HG03460 (cell line): Measurements from ENCODE around the gene TDO2.
"Not testable (repeated sequence)": the region's sequence is repeated elsewhere in the genome, so short reads cannot be mapped to it uniquely, and the experiment has no call there.

ENCODE experiments used
- ATAC-seq: cut with Tn5 transposase; IDR thresholded peaks from one replicate; pipeline ENCODE4 v1.9.1; 2021; ENCODE audit not compliant: unreplicated experiment

TDO2 gene

DNA sequence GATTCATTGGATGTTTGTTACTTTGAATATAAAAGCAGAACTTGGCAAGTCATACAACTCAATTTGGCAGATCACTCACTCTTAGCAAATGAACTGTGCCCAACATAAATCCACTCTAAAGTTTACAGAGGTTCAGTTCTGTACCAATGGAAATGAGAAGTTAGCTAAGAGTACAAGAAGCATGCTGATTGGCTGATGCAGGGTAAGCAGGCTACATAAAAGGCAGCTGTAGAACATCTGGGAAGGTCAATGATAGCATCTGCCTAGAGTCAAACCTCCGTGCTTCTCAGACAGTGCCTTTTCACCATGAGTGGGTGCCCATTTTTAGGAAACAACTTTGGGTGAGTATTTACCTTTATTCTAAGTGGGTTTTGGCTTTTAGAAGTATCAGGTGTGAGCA, at the start of gene TDO2:
Gene TDO2, plus strand, starts transcription at position 244 of the 400 bp plus-strand sequence. Its CDS starts 63 bp downstream, at position 307.
- no peak for ATAC-seq

DNA sequence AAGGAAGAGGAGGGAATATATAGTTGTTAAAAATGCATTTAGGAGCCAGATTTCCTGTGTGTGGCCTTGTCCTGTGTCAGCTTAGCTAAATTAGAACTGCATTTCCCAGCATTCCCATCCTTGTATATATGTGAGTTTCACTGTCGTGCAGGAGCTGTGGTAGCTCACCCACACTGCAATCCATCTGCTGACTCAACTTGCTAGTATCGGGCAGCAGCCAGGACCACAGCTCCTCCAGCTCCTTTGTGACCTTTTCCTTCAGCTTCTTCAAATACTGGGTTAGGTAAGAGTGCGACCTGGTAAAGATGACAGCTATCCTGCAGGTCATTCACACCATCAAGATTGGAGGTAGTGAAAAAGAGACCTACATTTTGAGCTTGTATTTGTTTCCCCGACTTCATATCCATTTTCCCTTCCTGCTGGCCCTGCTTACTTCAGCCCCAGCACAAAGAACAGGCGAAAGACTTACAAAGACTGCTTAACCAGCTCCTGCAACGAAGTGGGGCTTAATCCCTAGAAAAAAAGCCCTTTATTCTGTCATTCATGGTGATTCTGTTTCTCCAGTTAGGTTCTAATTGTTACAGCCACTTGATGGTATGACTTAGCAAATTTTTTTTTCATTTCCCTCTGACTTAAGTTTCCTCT, 48.8 kb upstream of the TDO2 start:
- ATAC-seq, result no peak

- no peak for ATAC-seq
Measured at GRCh38 chr4:155855897-155856296, 47.6 kb upstream of the TDO2 start.

- no peak for ATAC-seq
Measured at GRCh38 chr4:155866177-155866576, 37.3 kb upstream of the TDO2 start, which contains the start of gene ASIC5. ASIC5 (minus strand) TSS chr4:155866277; CDS start chr4:155866226, 51 bp downstream.

- no peak for ATAC-seq
Measured at GRCh38 chr4:155875878-155876277, 27.6 kb upstream of the TDO2 start.

DNA sequence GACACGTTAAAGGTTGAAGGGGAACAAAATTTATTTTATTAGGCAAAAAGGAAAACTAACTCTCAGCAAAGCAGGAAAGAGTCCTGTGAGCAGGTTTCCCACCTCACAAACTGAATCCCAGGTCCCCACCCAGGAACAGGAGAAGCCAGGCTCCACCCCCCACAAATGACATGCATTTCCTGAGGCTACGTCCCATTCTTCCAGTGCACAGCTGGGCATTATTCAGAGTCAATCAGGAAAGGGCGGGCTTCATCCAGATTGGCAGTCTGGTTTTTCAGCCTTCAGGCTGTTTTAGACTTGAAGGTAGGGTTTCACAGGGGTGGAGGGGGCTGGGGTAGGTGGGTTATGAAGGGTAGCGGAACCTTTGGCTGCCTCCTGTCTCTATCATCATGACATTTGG, 25.5 kb upstream of the TDO2 start:
- no peak for ATAC-seq

DNA sequence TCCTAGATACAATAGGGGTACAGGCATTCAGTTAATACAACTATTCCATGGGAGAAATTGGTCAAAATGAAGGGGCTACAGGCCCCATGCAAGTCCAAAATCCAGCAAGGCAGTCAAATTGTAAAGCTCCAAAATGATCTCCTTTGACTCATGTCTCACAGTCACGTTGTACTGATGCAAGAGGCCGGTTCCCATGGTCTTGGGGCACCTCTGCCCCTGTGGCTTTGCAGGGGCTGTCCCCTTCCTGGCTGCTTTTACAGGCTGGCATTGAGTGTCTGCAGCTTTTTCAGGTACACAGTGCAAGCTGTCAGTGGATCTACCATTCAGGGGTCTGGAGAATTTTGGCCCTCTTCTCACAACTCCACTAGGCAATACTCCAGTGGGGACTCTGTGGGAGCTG, 24.9 kb upstream of the TDO2 start:
- ATAC-seq, result no peak

DNA sequence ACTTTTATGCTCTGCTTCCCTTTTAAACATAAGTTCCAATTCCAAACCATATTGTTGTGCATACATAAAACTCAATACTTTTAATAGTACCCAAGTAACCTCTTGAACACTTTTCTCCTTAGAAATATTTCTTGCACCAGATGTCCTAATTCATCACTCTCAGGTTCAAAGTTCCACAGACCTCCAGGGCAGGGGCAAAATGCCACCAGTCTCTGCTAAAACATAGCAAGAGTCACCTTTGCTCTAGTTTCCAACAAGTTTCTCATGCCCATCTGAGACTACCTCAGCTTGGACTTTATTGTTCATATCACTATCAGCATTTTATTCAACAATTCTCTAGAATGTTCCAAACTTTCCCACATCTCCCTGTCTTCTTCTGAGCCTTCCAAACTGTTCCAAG, 23.7 kb upstream of the TDO2 start:
- no peak for ATAC-seq

GRCh38 chr4:155881555-155881954, 21.9 kb upstream of the TDO2 start:
- ATAC-seq, result no peak

GRCh38 chr4:155883895-155884294, 19.6 kb upstream of the TDO2 start:
- ATAC-seq, result no peak

DNA sequence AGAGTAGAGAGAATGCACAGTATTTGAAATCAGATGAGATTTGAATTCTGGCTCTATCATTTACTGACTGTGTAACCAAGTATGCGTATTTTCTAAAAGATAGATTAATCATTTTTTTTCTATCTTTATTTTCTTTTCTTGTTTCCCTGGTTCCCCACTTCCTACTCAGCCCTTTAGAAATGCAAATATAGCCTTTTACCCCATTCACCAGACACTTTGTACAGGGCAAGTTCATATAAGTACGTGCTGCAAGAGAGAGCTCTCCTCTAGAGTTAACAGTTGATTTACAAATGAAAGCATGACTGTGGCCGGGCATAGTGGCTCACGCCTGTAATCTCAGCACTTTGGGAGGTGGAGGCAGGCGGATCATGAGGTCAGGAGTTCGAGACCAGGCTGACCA, 17.8 kb upstream of the TDO2 start:
- ATAC-seq, result no peak

DNA sequence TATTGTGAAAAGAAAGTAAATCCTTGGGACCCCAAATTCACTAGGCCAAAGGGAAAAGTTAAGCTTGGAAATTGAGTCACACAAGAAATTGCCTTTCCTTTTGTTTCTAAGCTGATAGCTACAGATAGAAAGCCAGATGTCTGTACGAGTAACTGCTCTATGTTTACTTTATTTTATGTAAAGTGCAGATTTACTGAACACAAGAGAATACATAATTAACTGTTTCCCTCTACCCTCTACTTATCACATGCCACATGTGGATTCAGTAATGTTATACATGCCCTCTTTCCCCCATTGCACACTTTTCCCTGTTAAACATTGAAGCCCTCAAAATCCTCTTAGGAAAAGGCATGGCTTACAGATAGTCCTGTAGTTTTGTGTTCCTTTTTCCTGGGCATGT, 16.5 kb upstream of the TDO2 start:
- no peak for ATAC-seq

- no peak for ATAC-seq
Measured at GRCh38 chr4:155887847-155888570, 15.5 kb upstream of the TDO2 start.

- peak; percentile 97 for ATAC-seq
Measured at GRCh38 chr4:155889031-155889793, 14.3 kb upstream of the TDO2 start.

DNA sequence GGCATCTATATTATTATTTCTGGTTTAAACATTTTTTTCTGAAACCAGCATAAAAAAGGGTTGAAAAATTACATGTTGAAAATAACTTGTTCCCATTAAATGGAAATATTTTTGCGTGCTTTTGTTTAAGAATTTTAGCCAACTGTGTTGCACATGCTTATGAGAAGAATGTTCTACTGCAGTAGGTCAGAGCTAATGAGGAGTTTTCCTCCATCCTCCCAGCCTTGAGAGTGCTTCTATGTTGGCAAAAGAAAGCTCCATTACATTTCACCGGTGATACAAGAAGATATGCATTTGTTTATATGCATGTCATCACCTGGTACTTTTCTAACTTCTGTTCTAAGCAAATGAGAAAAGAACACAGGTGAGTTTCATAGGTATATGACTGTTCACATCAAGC, 13.6 kb upstream of the TDO2 start:
- ATAC-seq, result no peak

- no peak for ATAC-seq
Measured at GRCh38 chr4:155891058-155891457, 12.4 kb upstream of the TDO2 start.

DNA sequence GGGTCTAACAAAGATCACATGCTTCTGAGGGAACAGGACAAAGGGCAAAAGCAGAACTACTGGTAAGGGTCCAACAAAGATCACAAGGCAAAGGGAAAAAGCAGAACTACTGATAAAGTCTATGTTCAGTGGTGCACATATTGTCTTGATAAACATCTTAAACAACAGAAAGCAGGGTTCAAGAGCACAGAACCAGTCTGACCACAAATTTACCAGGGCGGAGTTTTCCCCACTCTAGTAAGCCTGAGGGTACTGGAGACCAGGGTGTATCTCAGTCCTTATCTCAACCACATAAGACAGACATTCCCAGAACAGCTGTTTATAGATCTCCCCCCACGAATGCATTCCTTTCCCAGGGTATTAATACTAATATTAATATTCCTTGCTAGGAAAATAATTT, 5.1 kb upstream of the TDO2 start:
- not testable (repeated sequence) for ATAC-seq

- ATAC-seq, result no peak
Measured at GRCh38 chr4:155899891-155900290, 3.6 kb upstream of the TDO2 start.

DNA sequence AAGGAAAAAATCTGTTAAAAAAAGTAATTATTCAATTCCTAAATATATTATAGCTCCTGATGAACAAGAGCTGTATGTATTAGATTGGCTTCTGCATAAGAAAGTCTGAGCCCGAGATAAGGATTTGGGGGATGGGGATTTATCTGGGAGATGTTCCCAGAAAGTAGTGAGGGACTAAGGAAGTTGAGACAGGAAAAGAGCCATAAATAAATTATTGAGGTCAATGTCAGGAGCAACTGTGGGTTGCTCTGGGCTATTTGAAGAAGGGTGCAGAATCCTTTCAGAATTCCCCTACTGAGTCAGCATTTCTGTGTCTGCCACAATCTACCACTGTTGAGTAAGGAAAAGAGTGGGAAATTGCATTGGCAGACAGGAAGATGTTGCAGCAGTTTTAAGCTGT, 3.1 kb upstream of the TDO2 start:
- ATAC-seq, result no peak

GRCh38 chr4:155901013-155901412, 2.5 kb upstream of the TDO2 start:
- no peak for ATAC-seq

GRCh38 chr4:155904331-155904730, 835 bp downstream of the TDO2 start:
- ATAC-seq, result no peak
